Colon (tissue), 2 donors: ENCODE results near the gene TMED1.
"Not testable (repeated sequence)": the region's sequence is repeated elsewhere in the genome, so short reads cannot be mapped to it uniquely, and the experiment has no call there.

Experiments
- FAIRE-seq: peaks from 2 replicates; lab custom pipeline; 2012; peaks lifted over from hg19 to GRCh38; lab: Jason Lieb, UNC
- donor health status: control.
- donor health status: control.

The TMED1 gene

GRCh38 chr19:10862561-10863106 is 26.6 kb upstream of the TMED1 start:
- no peak for FAIRE-seq

- FAIRE-seq, result no peak
These were observed 25.2 kb upstream of the TMED1 start for GRCh38 chr19:10861103-10861651.

GRCh38 chr19:10858204-10858828 is 22.3 kb upstream of the TMED1 start:
- no peak for FAIRE-seq

DNA sequence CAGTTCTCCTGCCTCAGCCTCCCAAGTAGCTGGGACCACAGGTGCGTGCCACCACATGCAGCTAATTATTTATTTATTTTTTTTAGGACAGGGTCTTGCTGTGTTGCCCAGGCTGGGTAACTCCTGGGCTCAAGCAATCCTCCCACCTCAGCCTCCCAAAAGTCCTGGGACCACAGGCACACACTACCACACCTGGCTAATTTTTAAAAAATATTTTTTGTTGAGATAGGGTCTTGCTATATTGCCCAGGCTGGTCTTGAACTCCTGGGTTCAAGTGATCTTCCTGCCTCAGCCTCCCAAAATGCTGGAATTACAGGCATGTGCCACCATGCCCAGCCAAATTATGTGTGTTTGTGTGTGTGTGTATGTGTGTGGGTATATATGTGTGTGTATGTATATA is 20.9 kb upstream of the TMED1 start:
- not testable (repeated sequence) for FAIRE-seq

- no peak for FAIRE-seq
These were observed 20.0 kb upstream of the TMED1 start for GRCh38 chr19:10855879-10856522.

GRCh38 chr19:10854350-10855089 is 18.5 kb upstream of the TMED1 start:
- no peak for FAIRE-seq

DNA sequence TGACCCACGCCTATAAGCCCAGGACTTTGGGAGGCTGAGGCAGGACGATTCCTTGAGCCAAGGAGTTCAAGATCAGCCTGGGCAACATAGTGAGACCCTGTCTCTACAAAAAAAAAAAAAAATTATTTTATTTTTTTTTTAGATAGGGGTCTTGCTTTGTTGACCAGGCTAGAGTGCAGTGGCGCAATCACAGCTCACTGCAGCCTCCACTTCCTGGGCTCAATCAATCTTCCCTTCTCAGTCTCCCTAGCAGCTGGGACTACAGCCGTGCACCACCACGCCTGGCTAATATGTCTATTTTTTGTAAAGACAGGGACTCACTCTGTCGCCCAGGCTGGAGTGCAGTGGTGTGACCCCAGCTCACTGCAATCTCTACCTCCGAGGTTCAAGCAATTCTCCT is 16.9 kb upstream of the TMED1 start:
- FAIRE-seq, result no peak

DNA sequence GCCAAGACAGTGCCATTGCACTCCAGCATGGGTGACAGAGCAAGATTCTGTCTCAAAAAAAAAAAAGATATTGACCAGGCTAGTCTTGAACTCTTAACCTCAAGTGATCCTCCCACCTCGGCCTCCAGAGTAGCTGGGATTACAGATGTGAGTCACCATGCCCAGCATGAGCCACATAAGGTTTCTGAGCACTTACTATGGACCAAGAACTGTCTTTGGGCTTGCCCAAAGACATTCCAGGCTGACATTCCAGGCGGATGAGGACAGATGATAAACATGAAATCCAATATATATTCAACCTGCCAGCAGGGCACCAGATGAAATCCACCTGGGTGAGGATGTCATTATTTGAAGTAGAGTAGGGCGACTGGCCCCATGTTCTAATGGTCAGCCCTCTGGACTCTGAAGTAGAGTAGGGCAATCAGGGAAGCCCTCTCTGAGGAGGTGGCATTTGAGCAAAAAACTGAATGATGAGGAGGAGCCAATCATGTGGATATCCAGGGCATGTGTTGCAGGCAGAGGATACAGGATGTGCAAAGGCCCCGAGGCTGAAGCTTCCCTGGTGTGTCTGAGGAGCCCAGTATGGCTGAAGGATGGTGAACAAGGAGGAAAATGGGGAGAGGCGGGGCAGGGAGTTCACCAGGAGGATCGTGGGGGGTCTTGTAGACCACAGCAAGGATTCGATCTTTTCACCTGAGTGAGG is 16.2 kb upstream of the TMED1 start:
- no peak for FAIRE-seq

- no peak for FAIRE-seq
These were observed 14.6 kb upstream of the TMED1 start for GRCh38 chr19:10850631-10851030.

DNA sequence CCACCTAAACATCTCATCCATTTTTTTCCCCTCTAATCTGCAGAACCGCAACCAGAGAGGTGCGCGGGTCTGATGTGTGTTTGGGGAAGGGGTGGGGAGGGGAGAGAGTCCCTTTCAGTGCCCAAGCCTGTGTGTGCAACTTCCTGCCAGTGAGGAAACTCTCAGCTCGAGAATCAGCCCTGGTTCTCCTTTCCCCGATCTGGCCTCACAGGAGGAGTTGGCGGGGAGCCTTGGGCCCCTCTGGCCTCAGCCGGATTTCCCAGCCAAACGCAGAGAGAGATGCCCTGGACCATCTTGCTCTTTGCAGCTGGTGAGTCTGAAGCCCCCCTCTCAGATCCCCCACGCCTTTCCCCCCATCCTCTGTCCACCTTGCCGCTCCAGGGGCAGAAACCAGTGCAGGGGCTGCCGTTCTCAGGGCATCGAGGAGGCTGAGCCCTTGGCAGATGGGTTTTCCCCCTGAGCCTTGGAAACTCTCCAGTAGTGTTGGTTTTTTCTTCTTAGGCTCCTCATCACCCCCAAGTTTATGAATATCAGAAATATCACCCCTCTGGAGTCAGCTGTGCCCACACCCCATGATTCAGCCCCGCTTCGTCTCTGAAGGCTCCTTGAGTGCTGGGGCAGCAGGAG is 12.3 kb upstream of the TMED1 start, which contains the start of gene C19orf38:
C19orf38 (plus strand) TSS at position 186 of the 627 bp plus-strand sequence; CDS start at position 280, 94 bp downstream.
- FAIRE-seq, result no peak

DNA sequence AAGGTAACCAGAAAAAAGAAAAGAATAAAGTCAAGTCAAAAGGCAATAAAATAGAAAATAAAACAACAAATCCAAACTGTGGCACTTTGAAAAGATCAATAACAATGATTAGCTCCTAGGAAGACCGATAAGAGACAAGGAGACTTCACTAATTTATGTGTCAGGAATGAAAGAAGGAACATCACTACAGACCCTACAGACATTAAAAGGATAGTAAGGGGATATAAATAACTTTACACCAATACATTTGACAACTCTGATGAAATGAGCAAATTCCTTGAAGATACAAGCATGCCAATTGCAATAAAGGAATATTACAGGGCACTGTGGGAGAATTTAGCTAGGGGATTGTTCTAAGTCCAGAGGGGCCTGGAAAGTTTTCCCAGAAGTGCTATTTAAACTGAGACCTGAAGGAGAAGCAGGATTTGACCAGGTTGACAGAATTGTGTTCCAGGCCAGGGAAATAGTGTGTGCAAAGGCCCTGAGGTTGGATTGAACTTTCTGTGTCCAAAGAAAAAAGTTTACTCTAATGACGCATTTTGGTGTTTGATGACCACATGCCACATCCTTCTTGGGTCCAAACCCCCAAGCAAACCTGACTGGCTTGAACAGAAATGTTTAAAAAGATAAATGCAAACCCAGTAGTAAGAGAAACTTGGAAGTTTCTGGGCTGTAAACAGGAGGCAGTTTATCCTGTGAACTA is 10.6 kb upstream of the TMED1 start:
- FAIRE-seq, result no peak

DNA sequence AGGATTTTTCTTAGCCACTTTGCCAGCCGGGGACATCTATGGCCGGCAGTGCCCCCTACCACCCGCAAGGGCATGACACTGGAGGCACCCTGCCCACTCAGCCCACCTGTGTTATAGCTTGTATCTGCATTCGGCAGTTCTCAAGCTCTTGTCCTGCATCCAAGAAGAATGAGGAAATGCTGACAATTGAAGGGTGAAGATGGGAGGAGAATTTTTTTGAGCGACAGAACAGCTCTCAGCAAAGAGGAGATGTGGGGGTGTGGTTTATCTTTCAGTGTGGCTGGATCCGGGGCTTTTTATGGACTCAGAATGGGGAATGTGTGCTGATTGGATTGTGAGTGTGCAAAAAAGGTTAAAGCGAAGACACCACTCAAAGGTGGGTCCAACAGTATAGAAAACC is 6.8 kb upstream of the TMED1 start:
- no peak for FAIRE-seq

- FAIRE-seq, result no peak
These were observed 3.4 kb upstream of the TMED1 start for GRCh38 chr19:10839114-10840050.

DNA sequence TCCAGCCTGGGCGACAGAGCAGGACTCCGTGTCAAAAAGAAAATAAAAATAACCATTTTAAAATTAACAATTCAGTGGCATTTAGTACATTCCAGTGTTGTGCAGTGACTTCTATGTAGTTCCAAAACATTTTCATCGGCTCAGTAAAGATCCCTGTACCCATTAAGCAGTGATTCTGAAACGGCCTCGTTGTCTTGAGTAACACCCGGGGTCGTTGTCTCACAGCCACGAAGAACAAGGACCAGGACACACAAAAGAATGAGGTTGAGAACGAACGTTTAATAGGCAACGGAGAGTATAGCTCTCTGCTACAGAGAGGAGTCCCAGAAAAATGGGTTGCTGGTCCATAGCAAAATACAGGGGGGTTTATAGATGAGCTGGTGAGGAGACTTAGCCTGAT is 2.4 kb upstream of the TMED1 start:
- no peak for FAIRE-seq

DNA sequence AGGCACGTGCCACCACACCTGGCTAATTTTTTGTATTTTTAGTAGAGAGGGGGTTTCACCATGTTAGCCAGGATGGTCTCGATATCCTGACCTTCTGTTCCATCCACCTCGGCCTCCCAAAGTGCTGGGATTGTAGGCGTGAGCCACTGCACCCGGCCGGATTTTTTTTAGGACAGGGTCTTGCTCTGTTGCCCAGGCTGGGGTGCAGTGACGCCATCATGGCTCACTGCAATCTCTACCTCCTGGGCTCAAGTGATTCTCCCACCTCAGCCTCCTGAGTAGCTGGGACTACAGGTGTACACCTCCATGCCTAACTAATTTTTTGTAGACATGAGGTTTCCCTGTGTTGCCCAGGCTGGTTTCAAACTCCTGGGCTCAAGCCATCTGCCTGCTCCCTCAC is 1.6 kb upstream of the TMED1 start:
- FAIRE-seq, result not testable (repeated sequence)

GRCh38 chr19:10836479-10837330 is 693 bp upstream of the TMED1 start:
- FAIRE-seq, result no peak

- FAIRE-seq, result no peak
These were observed 791 bp downstream of the TMED1 start for GRCh38 chr19:10835089-10835753.

GRCh38 chr19:10832939-10833296 is 3.1 kb downstream of the TMED1 start:
- FAIRE-seq, result no peak
